ENCODE measurements around the gene STK11IP.

The STK11IP gene

GRCh38 chr2:219637842-219638185 lies 40.2 kb downstream of the STK11IP start:
- DNase-seq (ENCODE audit: low read depth) = no peak
- TF ChIP-seq CTCF (conservative IDR thresholded peaks at IDR 0.05; ENCODE audit: low read length) = no peak
- H3K4me3 ChIP-seq (ENCODE audit: low read length) = no peak overlapping the region

GRCh38 chr2:219638217-219638947 lies 40.7 kb downstream of the STK11IP start:
- DNase-seq (ENCODE audit: low read depth) = no peak
- peak; percentile 47 for TF ChIP-seq CTCF (conservative IDR thresholded peaks at IDR 0.05; ENCODE audit: low read length)
- no peak overlapping the region for H3K4me3 ChIP-seq (ENCODE audit: low read length)

GRCh38 chr2:219638948-219639755 lies 41.5 kb downstream of the STK11IP start:
- no peak overlapping the region for H3K4me3 ChIP-seq (ENCODE audit: low read length)
- no peak for TF ChIP-seq CTCF (conservative IDR thresholded peaks at IDR 0.05; ENCODE audit: low read length)

GRCh38 chr2:219641390-219642068 lies 43.9 kb downstream of the STK11IP start:
- TF ChIP-seq CTCF (conservative IDR thresholded peaks at IDR 0.05; ENCODE audit: low read length) = no peak
- no peak overlapping the region for H3K4me3 ChIP-seq (ENCODE audit: low read length)
- DNase-seq (ENCODE audit: low read depth) = no peak

More at GRCh38 chr2:219638948-219639755, 41.5 kb downstream of the STK11IP start:
- DNase-seq (ENCODE audit: low read depth) = peak; percentile 91

- no peak for DNase-seq (ENCODE audit: low read depth)
- TF ChIP-seq CTCF (conservative IDR thresholded peaks at IDR 0.05; ENCODE audit: low read length) = no peak
- no peak overlapping the region for H3K4me3 ChIP-seq (ENCODE audit: low read length)
Measured at GRCh38 chr2:219642069-219642454, 44.4 kb downstream of the STK11IP start.

- DNase-seq (ENCODE audit: low read depth) = peak; percentile 97
- TF ChIP-seq CTCF (conservative IDR thresholded peaks at IDR 0.05; ENCODE audit: low read length) = peak; percentile 100
- no peak overlapping the region for H3K4me3 ChIP-seq (ENCODE audit: low read length)
Measured at GRCh38 chr2:219642465-219643083, 44.9 kb downstream of the STK11IP start.
